Neural progenitor cell (in vitro differentiated cells): ENCODE results near the gene RAMAC. TPM values are rescaled to one million over a fixed set of nuclear protein-coding genes. Genes with fewer than 3 reads are reported as not detected.

Source experiments
- DNase-seq: peaks from one replicate; pipeline ENCODE4 v3.0.0-alpha.2; 2016; ENCODE audit warnings: low spot score
- H2AFZ ChIP-seq: fragments of 200-600 bp; sonication (generic); replicated peaks from 2 replicates; pipeline ENCODE4 v1.6.1; 2016; ENCODE audit warnings: antibody characterized with exemption
- H3F3A ChIP-seq: fragments of 200-600 bp; sonication (generic); 2 replicates; pipeline ENCODE4 v1.6.1; 2016; ENCODE audit warnings: antibody characterized with exemption, low read depth
- H3K27ac ChIP-seq: fragments of 200-600 bp; sonication (generic); 2 replicates; pipeline ENCODE4 v1.5.1; 2016; ENCODE audit warnings: mild to moderate bottlenecking
- H3K27me3 ChIP-seq: fragments of 200-600 bp; sonication (generic); 2 replicates; pipeline ENCODE4 v1.6.1; 2016; ENCODE audit warnings: mild to moderate bottlenecking, moderate library complexity
- H3K36me3 ChIP-seq: fragments of 200-600 bp; sonication (generic); 2 replicates; pipeline ENCODE4 v1.5.1; 2016
- H3K4me1 ChIP-seq: fragments of 200-600 bp; sonication (generic); 2 replicates; pipeline ENCODE4 v1.6.1; 2016; ENCODE audit warnings: mixed run types
- H3K4me2 ChIP-seq: fragments of 200-600 bp; sonication (generic); 2 replicates; pipeline ENCODE4 v1.6.1; 2016
- H3K4me3 ChIP-seq: fragments of 200-600 bp; sonication (generic); 2 replicates; pipeline ENCODE4 v1.5.1; 2016
- H3K79me2 ChIP-seq: fragments of 200-600 bp; sonication (generic); 2 replicates; pipeline ENCODE4 v1.6.1; 2016; ENCODE audit warnings: low read depth
- H3K9ac ChIP-seq: fragments of 200-600 bp; sonication (generic); 2 replicates; pipeline ENCODE4 v1.6.1; 2016
- H3K9me3 ChIP-seq: fragments of 200-600 bp; sonication (generic); 2 replicates; pipeline ENCODE4 v1.5.1; 2016; ENCODE audit warnings: low read depth
- H4K20me1 ChIP-seq: fragments of 200-600 bp; sonication (generic); 2 replicates; pipeline ENCODE4 v1.6.1; 2016; ENCODE audit warnings: low read depth
- H3K27ac Mint-ChIP-seq: 3 replicates; pipeline ENCODE4 v1.8.0; 2021; ENCODE audit warnings: mixed read lengths
- H3K27me3 Mint-ChIP-seq: 2 replicates; pipeline ENCODE4 v1.8.0; 2022; ENCODE audit warnings: low read depth, mild to moderate bottlenecking, inconsistent platforms, moderate library complexity, mixed read lengths; ENCODE audit not compliant: insufficient read depth
- H3K36me3 Mint-ChIP-seq: 3 replicates; pipeline ENCODE4 v1.8.0; 2021; ENCODE audit warnings: mixed read lengths
- H3K4me1 Mint-ChIP-seq: 3 replicates; pipeline ENCODE4 v1.8.0; 2021; ENCODE audit warnings: mixed read lengths
- H3K4me3 Mint-ChIP-seq: 3 replicates; pipeline ENCODE4 v1.8.0; 2021; ENCODE audit warnings: mild to moderate bottlenecking, moderate library complexity, mixed read lengths
- H3K9me3 Mint-ChIP-seq: 3 replicates; pipeline ENCODE4 v1.8.0; 2020; ENCODE audit warnings: mixed read lengths
- EZH2 ChIP-seq: fragments of 200-600 bp; sonication (generic); IDR thresholded peaks from 2 replicates; pipeline ENCODE4 v1.6.1; 2017; ENCODE audit warnings: antibody characterized with exemption, mild to moderate bottlenecking, moderate library complexity
- EZH2phosphoT487 ChIP-seq: fragments of 200-600 bp; sonication (generic); IDR thresholded peaks from 2 replicates; pipeline ENCODE4 v1.6.1; 2017; ENCODE audit warnings: antibody characterized with exemption
- total RNA-seq: library from RNA; depleted of rRNA; stranded (reverse); fragments of >200 nt; gene quantifications from 2 replicates; pipeline ENCODE4 v1.2.3, GENCODE V29; 2015; ENCODE audit warnings: low replicate concordance
- TF ChIP-seq, protein P1 (sequence below): fragments of 200-600 bp; sonication (generic); IDR thresholded peaks from 2 replicates; pipeline ENCODE4 v1.5.1; 2017; ENCODE audit warnings: antibody characterized with exemption, mild to moderate bottlenecking

Gene RAMAC
- total RNA-seq, 1 donor from 2014 or later = 50.6 TPM

DNA sequence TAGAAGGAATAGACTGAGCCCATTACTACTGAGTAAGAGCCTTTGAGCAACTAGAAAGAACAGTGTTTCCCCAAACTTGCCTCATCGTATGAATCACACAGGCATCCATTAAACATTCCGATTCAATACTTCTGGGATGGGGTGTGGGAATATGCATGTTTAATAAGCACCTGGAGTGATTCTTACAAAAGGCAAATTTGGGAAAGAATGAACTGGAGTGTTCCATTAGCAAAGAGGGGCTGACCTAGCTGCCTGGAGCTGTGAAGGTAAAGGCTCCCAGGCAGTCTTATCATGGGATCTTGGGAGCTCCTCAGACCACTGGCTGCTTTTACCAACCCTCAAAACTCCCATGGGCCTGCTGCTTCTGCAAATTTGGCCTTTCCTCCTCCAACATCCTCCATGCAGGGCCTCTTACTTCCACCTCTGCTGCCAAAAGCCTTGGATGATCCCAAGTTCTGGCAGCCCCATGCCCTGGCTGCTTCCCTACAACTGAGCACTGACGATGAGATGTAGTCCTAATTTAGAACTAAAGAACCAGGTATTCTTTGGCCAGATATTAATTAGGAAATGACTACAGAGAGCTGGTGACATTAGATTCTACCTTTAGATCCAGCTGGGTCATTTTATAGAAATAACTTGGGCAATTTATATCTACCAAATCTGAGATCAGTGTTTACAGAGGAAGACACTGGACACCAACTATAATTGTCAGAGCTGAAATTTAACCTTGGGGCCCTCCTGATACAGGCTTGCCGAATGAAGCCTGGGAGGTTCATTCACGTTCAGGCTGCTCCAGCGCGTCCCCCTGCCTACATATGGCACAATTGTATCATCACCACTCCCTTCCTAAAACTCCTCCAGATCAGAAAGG, 22.3 kb upstream of the RAMAC start:
- Histone ChIP-seq H3K4me2 (no peak overlapping the region), H3K79me2 (no peaks in the 10 kb centered on the region), H3K9ac (no peak overlapping the region), H3K27ac (no peak overlapping the region), H3K4me3 (no peak overlapping the region), H3F3A (no peaks in the 10 kb centered on the region), H4K20me1 (no peaks in the 10 kb centered on the region), H3K4me1 (peaks cover 8% of the 10 kb centered on the region), H3K9me3 (no peaks in the 10 kb centered on the region), H3K36me3 (no peaks in the 10 kb centered on the region), H2AFZ (no peak overlapping the region), H3K27me3 (no peaks in the 10 kb centered on the region)
- no peaks in the 10 kb centered on the region for H3K9me3 Mint-ChIP-seq
- H3K4me1 Mint-ChIP-seq = no peaks in the 10 kb centered on the region
- no peak overlapping the region for H3K27ac Mint-ChIP-seq
- H3K4me3 Mint-ChIP-seq = no peak overlapping the region
- H3K27me3 Mint-ChIP-seq = no peaks in the 10 kb centered on the region
- TF ChIP-seq EZH2 = no peak
- TF ChIP-seq EZH2phosphoT487 = no peak
- TF ChIP-seq, protein P1, sequence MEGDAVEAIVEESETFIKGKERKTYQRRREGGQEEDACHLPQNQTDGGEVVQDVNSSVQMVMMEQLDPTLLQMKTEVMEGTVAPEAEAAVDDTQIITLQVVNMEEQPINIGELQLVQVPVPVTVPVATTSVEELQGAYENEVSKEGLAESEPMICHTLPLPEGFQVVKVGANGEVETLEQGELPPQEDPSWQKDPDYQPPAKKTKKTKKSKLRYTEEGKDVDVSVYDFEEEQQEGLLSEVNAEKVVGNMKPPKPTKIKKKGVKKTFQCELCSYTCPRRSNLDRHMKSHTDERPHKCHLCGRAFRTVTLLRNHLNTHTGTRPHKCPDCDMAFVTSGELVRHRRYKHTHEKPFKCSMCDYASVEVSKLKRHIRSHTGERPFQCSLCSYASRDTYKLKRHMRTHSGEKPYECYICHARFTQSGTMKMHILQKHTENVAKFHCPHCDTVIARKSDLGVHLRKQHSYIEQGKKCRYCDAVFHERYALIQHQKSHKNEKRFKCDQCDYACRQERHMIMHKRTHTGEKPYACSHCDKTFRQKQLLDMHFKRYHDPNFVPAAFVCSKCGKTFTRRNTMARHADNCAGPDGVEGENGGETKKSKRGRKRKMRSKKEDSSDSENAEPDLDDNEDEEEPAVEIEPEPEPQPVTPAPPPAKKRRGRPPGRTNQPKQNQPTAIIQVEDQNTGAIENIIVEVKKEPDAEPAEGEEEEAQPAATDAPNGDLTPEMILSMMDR = no peak
- peaks cover 1% of the 10 kb centered on the region for H3K36me3 Mint-ChIP-seq
- no peak for DNase-seq

DNA sequence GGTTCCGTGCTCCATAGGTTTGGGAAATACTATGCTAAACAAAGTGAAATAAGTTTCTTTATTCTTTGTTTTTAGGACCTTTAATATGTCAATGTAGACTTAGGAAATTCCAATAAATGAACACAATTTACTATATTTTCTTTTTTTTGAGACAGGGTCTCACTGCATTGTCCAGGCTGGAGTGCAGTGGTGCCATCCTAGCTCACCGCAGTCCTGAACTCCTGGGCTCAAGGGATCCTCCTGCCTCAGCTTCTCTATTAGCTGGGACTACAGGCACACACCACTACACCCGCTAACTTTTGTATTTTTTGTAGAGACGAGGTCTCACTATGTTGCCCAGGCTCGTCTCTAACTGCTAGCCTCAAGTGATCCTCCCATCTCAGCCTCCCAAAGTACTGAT, 21.1 kb upstream of the RAMAC start:
- H3K27ac Mint-ChIP-seq = no peak overlapping the region
- Histone ChIP-seq H2AFZ (no peak overlapping the region), H4K20me1 (no peaks in the 10 kb centered on the region), H3K79me2 (no peaks in the 10 kb centered on the region), H3K9me3 (no peaks in the 10 kb centered on the region), H3K4me3 (no peak overlapping the region), H3K36me3 (no peaks in the 10 kb centered on the region), H3F3A (no peaks in the 10 kb centered on the region), H3K9ac (no peak overlapping the region), H3K4me1 (peaks cover 8% of the 10 kb centered on the region), H3K4me2 (no peak overlapping the region), H3K27me3 (no peaks in the 10 kb centered on the region), H3K27ac (no peak overlapping the region)
- H3K9me3 Mint-ChIP-seq = no peaks in the 10 kb centered on the region
- TF ChIP-seq EZH2phosphoT487 = no peak
- TF ChIP-seq EZH2 = no peak
- TF ChIP-seq, protein P1 = no peak
- H3K27me3 Mint-ChIP-seq = no peaks in the 10 kb centered on the region
- no peaks in the 10 kb centered on the region for H3K4me1 Mint-ChIP-seq
- H3K4me3 Mint-ChIP-seq = no peak overlapping the region
- no peak for DNase-seq
- H3K36me3 Mint-ChIP-seq = peaks cover under 1% of the 10 kb centered on the region

DNA sequence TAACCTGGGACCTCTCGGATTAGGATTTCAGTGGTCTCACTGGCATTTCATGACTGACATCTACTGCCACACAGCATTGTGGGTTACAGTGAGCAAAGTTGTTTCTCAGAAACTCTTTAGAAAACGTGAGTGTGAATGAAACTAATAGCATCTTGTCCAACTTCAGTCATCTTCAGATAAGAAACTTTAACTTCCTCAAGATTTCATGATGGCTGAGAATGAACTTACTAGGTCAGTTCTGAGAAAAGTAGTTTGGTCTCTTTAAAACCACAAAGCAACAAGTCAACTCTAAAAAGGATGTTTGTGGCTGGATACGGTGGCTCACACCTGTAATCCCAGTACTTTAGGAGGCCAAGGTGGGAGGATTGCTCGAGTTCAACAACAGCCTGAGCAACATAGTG, 19.3 kb upstream of the RAMAC start:
- Histone ChIP-seq H3K4me3 (no peak overlapping the region), H3K9ac (no peak overlapping the region), H3K4me1 (no peaks in the 10 kb centered on the region), H2AFZ (no peak overlapping the region), H3K27ac (no peak overlapping the region), H3K4me2 (no peak overlapping the region), H4K20me1 (no peaks in the 10 kb centered on the region), H3K9me3 (no peaks in the 10 kb centered on the region), H3F3A (no peaks in the 10 kb centered on the region), H3K79me2 (no peaks in the 10 kb centered on the region), H3K36me3 (no peaks in the 10 kb centered on the region), H3K27me3 (no peaks in the 10 kb centered on the region)
- TF ChIP-seq, protein P1 = no peak
- TF ChIP-seq EZH2 (no peak), EZH2phosphoT487 (no peak)
- Mint-ChIP-seq H3K4me3 (no peak overlapping the region), H3K27ac (no peak overlapping the region), H3K27me3 (no peaks in the 10 kb centered on the region), H3K9me3 (no peaks in the 10 kb centered on the region), H3K4me1 (no peaks in the 10 kb centered on the region), H3K36me3 (no peaks in the 10 kb centered on the region)
- no peak for DNase-seq
